ENCODE results near the gene NRXN2.

DNA sequence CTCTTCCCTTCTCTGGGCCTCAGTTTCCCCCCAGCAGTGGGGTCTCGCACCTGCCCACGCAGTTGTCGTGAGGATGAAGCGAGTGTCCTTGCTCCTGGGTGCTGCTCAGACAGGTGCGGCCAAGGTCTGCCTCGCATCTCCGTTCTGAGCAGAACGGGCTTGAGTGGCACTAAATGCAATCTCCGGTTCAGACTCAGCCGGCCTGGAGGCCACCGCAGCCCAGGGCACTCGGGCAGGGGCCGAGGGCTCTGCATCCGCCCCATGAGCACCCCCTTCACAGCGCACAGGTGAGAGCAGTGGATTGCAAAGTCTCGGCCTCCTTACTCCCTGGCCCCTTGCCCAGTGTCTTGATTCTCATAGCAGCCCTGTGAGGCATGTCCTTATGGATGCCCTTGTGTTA lies 162.1 kb downstream of the NRXN2 start:
- TF ChIP-seq POLR2A (IDR thresholded peaks at IDR 0.05; ENCODE audit: low read length): no peak
- no peak for TF ChIP-seq GATA1 (IDR thresholded peaks at IDR 0.05; ENCODE audit: low read depth, low read length)
